ENCODE measurements around the gene PCDHGB6.

The PCDHGB6 gene

DNA sequence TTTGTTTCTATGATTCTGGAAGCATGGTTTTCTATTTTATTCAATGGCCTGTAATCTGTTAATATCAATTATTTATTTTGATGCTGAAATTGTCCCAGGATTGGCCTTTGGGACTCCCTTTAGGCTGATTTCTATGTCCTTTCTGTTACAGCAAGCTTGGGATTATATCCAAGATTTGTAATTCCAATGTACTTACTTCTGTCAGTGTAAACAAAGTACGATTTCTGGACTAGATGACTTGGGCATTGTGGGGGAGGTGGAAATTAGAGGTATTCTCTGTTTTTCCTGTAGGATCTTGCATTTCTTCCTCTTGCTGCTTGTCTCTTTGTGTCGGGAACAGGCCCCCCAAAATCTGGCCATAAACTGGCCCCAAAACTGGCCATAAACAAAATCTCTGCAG lies 26.2 kb downstream of the PCDHGB6 start (continued):
- TF ChIP-seq, protein P1, sequence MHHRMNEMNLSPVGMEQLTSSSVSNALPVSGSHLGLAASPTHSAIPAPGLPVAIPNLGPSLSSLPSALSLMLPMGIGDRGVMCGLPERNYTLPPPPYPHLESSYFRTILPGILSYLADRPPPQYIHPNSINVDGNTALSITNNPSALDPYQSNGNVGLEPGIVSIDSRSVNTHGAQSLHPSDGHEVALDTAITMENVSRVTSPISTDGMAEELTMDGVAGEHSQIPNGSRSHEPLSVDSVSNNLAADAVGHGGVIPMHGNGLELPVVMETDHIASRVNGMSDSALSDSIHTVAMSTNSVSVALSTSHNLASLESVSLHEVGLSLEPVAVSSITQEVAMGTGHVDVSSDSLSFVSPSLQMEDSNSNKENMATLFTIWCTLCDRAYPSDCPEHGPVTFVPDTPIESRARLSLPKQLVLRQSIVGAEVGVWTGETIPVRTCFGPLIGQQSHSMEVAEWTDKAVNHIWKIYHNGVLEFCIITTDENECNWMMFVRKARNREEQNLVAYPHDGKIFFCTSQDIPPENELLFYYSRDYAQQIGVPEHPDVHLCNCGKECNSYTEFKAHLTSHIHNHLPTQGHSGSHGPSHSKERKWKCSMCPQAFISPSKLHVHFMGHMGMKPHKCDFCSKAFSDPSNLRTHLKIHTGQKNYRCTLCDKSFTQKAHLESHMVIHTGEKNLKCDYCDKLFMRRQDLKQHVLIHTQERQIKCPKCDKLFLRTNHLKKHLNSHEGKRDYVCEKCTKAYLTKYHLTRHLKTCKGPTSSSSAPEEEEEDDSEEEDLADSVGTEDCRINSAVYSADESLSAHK (tag by site-specific recombination; IDR thresholded peaks at IDR 0.05): no peak
- TF ChIP-seq ZNF350 (tag by site-specific recombination; IDR thresholded peaks at IDR 0.05): no peak
- no peak for TF ChIP-seq ZFP41 (tag by site-specific recombination; IDR thresholded peaks at IDR 0.05; ENCODE audit: borderline replicate concordance)
- TF ChIP-seq ZNF2 (tag by site-specific recombination; IDR thresholded peaks at IDR 0.05): no peak
- TF ChIP-seq YY2 (tag by site-specific recombination; IDR thresholded peaks at IDR 0.05): no peak
- TF ChIP-seq ZNF133 (tag by site-specific recombination; IDR thresholded peaks at IDR 0.05): no peak
- TF ChIP-seq, protein P2, sequence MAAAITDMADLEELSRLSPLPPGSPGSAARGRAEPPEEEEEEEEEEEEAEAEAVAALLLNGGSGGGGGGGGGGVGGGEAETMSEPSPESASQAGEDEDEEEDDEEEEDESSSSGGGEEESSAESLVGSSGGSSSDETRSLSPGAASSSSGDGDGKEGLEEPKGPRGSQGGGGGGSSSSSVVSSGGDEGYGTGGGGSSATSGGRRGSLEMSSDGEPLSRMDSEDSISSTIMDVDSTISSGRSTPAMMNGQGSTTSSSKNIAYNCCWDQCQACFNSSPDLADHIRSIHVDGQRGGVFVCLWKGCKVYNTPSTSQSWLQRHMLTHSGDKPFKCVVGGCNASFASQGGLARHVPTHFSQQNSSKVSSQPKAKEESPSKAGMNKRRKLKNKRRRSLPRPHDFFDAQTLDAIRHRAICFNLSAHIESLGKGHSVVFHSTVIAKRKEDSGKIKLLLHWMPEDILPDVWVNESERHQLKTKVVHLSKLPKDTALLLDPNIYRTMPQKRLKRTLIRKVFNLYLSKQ (tag by site-specific recombination; IDR thresholded peaks at IDR 0.05; ENCODE audit: borderline replicate concordance): no peak
- TF ChIP-seq ZNF223 (tag by site-specific recombination; IDR thresholded peaks at IDR 0.05): no peak
- TF ChIP-seq ZNF549 (tag by site-specific recombination; IDR thresholded peaks at IDR 0.05): no peak

DNA sequence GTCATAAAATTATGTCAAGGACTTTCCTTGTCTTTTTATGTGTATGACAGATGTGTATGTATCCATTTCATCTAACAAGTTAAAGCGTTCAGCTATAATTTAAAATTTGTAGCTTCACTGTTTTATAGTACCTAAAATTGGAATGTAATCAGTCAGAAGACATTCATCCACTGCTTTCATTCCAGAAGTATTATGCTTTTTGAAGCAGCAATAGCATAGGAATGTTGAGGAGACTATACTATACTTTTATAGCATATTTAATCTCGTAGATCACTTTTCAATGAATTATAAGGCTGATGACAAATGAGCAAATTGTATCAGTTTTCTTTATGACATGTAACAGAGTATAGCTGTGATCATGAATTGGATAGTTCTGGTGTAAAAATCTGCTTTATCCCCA lies 29.4 kb downstream of the PCDHGB6 start:
- no peak overlapping the region for H3K27ac ChIP-seq (ENCODE audit: extremely low read depth, low read depth, low read length)
- no peaks in the 10 kb centered on the region for H3K36me3 ChIP-seq (ENCODE audit: control insufficient read depth in 2 of 2, insufficient read depth in 1 of 2, low read length in 2 of 2)
- CTCF ChIA-PET: interaction anchor here (0.6 to 2.2 kb wide), 4 partner anchors 14 to 122 kb away, joined by 3 to 9 read pairs (median 6); partner anchors contain the start of gene PCDHGA11
- no peak overlapping the region for H3K4me3 ChIP-seq (ENCODE audit: low read depth, low read length)
- POLR2A ChIA-PET: no interaction called here
- no peaks in the 10 kb centered on the region for H3K9me3 ChIP-seq (ENCODE audit: control insufficient read depth, insufficient read depth, low read depth, low read length)
- no peaks in the 10 kb centered on the region for H3K4me1 ChIP-seq (ENCODE audit: control insufficient read depth, insufficient read depth, low read length)
- TF ChIP-seq ZSCAN30 (tag by site-specific recombination; IDR thresholded peaks at IDR 0.05): no peak
- no peak for TF ChIP-seq ZBTB21 (tag by site-specific recombination; IDR thresholded peaks at IDR 0.05)
- no peak for TF ChIP-seq ZNF23 (tag by site-specific recombination; IDR thresholded peaks at IDR 0.05; ENCODE audit: borderline replicate concordance)
- TF ChIP-seq ZNF280C (tag by site-specific recombination; IDR thresholded peaks at IDR 0.05): no peak
- no peak for TF ChIP-seq ZBTB1 (tag by site-specific recombination; IDR thresholded peaks at IDR 0.05)
- no peak for TF ChIP-seq ZNF610 (tag by site-specific recombination; IDR thresholded peaks at IDR 0.05; ENCODE audit: borderline replicate concordance)
- TF ChIP-seq KLF8 (tag by site-specific recombination; IDR thresholded peaks at IDR 0.05): no peak
- no peak for TF ChIP-seq ZNF664 (tag by site-specific recombination; IDR thresholded peaks at IDR 0.05)
- no peak for TF ChIP-seq ZNF174 (tag by site-specific recombination; IDR thresholded peaks at IDR 0.05)
- TF ChIP-seq GFI1B (tag by site-specific recombination; IDR thresholded peaks at IDR 0.05): no peak
- no peak for TF ChIP-seq ZBTB20 (tag by site-specific recombination; IDR thresholded peaks at IDR 0.05)
- no peak for TF ChIP-seq ZNF274 (IDR thresholded peaks at IDR 0.05; ENCODE audit: low read length)
- TF ChIP-seq ZNF274 (tag by site-specific recombination; IDR thresholded peaks at IDR 0.05; ENCODE audit: borderline replicate concordance): no peak
- no peak for TF ChIP-seq SP7 (tag by site-specific recombination; IDR thresholded peaks at IDR 0.05)
- no peak for TF ChIP-seq ZNF266 (tag by site-specific recombination; IDR thresholded peaks at IDR 0.05; ENCODE audit: low read depth)
- TF ChIP-seq ZNF530 (tag by site-specific recombination; IDR thresholded peaks at IDR 0.05; ENCODE audit: low read depth): no peak
- TF ChIP-seq ZFP37 (tag by site-specific recombination; IDR thresholded peaks at IDR 0.05): no peak
- no peak for TF ChIP-seq ZNF529 (tag by site-specific recombination; IDR thresholded peaks at IDR 0.05; ENCODE audit: insufficient replicate concordance)
